ENCODE results near the gene RHBG.

RHBG gene

GRCh38 chr1:156356262-156356874 is 12.6 kb upstream of the RHBG start:
- DNase-seq (ENCODE audit: low read depth): no peak
- no peak for TF ChIP-seq CTCF (conservative IDR thresholded peaks at IDR 0.05; ENCODE audit: low read length)
- no peak overlapping the region for H3K4me3 ChIP-seq (ENCODE audit: low read length)

GRCh38 chr1:156356875-156357534 is 12.0 kb upstream of the RHBG start:
- no peak overlapping the region for H3K4me3 ChIP-seq (ENCODE audit: low read length)
- DNase-seq (ENCODE audit: low read depth): no peak
- TF ChIP-seq CTCF (conservative IDR thresholded peaks at IDR 0.05; ENCODE audit: low read length): peak; percentile 59

GRCh38 chr1:156357977-156358376 is 11.0 kb upstream of the RHBG start:
- H3K4me3 ChIP-seq (ENCODE audit: low read length): no peak overlapping the region
- no peak for TF ChIP-seq CTCF (conservative IDR thresholded peaks at IDR 0.05; ENCODE audit: low read length)
- DNase-seq (ENCODE audit: low read depth): no peak

GRCh38 chr1:156358641-156359040 is 10.4 kb upstream of the RHBG start:
- no peak for TF ChIP-seq CTCF (conservative IDR thresholded peaks at IDR 0.05; ENCODE audit: low read length)
- H3K4me3 ChIP-seq (ENCODE audit: low read length): no peak overlapping the region
- no peak for DNase-seq (ENCODE audit: low read depth)

- no peak overlapping the region for H3K4me3 ChIP-seq (ENCODE audit: low read length)
- TF ChIP-seq CTCF (conservative IDR thresholded peaks at IDR 0.05; ENCODE audit: low read length): no peak
- no peak for DNase-seq (ENCODE audit: low read depth)
Observed at GRCh38 chr1:156359249-156359648, 9.8 kb upstream of the RHBG start.

GRCh38 chr1:156359973-156360372 is 9.0 kb upstream of the RHBG start:
- H3K4me3 ChIP-seq (ENCODE audit: low read length): no peak overlapping the region
- peak; percentile 59 for DNase-seq (ENCODE audit: low read depth)
- TF ChIP-seq CTCF (conservative IDR thresholded peaks at IDR 0.05; ENCODE audit: low read length): peak; percentile 67

GRCh38 chr1:156360534-156360933 is 8.5 kb upstream of the RHBG start:
- H3K4me3 ChIP-seq (ENCODE audit: low read length): no peak overlapping the region
- no peak for TF ChIP-seq CTCF (conservative IDR thresholded peaks at IDR 0.05; ENCODE audit: low read length)
- DNase-seq (ENCODE audit: low read depth): no peak
